Motor neuron (in vitro differentiated cells): ENCODE data around the gene SRRM2. TPM values are rescaled to one million over a fixed set of nuclear protein-coding genes. Genes with fewer than 3 reads are reported as not detected.

ENCODE experiments used
- ATAC-seq, 8 experiments: fragments of 200-7000 bp; cut with Tn5 transposase; replicated peaks in 6 of 8; 2 replicates each; pipeline ENCODE4 v1.8.0; 2021; ENCODE audit warnings: mild to moderate bottlenecking in 8 of 8, moderate library complexity in 8 of 8
- H3K27ac ChIP-seq, 2 donors: fragments of 250-450 bp; sonication (Bioruptor Pico); 2 replicates each; pipeline ENCODE4 v1.9.0; 2021; ENCODE audit warnings: antibody characterized with exemption in 2 of 2, mild to moderate bottlenecking in 2 of 2, moderate library complexity in 1 of 2
- H3K4me1 ChIP-seq, 2 donors: fragments of 250-450 bp; sonication (Bioruptor Pico); replicated peaks in 1 of 2; 2 replicates each; pipeline ENCODE4 v1.6.1; 2021; ENCODE audit warnings: antibody characterized with exemption in 2 of 2, mild to moderate bottlenecking in 2 of 2, moderate library complexity in 1 of 2
- H3K4me3 ChIP-seq, 5 donors: fragments of 250-450 bp; sonication (Bioruptor Pico); 2 replicates each; pipeline ENCODE4 v1.9.0; 2021; ENCODE audit warnings: antibody characterized with exemption in 5 of 5, mild to moderate bottlenecking in 5 of 5, moderate library complexity in 4 of 5
- WGBS, 10 experiments: fragments of 450-650 bp; shearing (Covaris generic); methylation state at CpG; one replicate each; pipeline ENCODE4 v1.0.0; 2022; 5-methylcytosine and 5-hydroxymethylcytosine counted together
- in situ Hi-C, 9 experiments: fragments of 400-800 bp; cut with MboI; loops; one replicate each; pipeline ENCODE4 v1.15.0; 2021; ENCODE audit warnings: low sequenced_read_pairs in 9 of 9, low pct_unique_long_range_greater_than_20kb in 2 of 9; ENCODE audit not compliant: unreplicated experiment in 9 of 9
- total RNA-seq, 8 experiments: library from RNA; unstranded; fragments of 300-600 nt; gene quantifications; 2 replicates each; pipeline versions ENCODE4 v1.2.3 to v1.2.4, GENCODE V29; 2022

SRRM2 gene
- total RNA-seq, 8 experiments from 2014 or later = 66.4 to 557 (median 130) TPM

DNA sequence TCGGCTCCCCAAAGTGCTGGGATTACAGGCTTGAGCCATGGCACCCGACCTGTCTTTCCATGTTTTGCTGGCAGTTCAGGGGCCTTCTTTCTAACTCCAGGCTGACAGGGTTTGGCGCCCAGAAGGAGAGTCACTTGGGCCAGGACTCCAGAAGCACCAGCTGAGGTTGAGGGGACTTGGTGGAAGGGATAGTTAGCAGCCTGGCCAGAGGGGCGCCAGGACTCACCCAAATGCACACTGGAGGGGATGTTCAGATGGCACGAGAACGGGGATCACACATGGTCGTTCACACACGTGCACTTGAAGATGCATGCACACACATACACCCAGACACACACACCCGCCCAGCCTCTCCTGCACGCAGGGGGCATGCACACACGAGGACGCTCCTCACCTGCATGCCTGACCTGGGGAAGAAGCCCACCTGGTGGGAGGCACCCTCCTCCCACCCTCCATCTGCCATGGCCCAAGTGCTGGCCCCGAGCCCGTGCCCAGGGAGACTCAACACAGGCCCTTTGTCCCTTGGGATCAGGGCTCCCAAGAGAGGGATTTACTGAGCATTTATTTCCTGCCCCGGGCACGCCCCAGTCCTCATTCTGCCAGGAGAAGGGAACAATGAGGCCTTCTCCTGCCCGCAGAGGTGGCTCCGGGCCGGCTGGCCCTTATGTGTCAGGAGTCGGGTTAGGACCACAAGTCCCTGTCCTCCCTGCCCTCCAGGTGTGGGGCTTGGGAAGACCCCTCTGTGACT lies 62.3 kb downstream of the SRRM2 start:
- no peak for ATAC-seq
- H3K4me1 ChIP-seq = no peaks in the 10 kb centered on the region
- no peak overlapping the region for H3K27ac ChIP-seq
- H3K4me3 ChIP-seq = no peak overlapping the region
- 33 to 100% (median 69%) methylated on average over 1 to 3 of the region's 20 CpGs; no CpG with 5 or more reads in 4 of the 10 experiments for WGBS, 10 experiments
- in situ Hi-C loops = no loop called here

DNA sequence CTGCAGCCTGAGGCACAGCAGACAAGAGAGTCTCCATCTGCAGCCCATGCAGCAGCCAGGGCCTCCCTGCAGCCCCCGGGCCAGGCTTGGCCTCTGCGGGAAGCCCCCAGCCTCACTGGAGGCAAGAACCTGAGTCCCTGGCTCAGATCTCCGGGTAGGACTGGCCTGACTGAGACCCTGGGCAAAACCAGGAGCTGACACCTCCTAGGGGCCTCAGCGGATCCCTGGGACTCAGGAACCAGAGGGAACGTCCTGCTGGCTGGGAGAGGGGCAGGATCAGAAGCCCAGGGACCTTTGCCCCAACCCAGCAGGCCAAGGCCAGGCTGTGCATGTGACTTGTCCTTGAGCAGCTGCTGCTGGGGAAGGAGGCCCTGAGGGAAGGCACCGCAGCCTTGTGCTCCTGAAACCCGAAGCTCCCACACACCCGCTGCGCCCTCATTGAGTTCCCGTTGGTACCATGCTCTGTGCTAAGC lies 62.9 kb downstream of the SRRM2 start:
- no peak overlapping the region for H3K27ac ChIP-seq
- H3K4me3 ChIP-seq = no peak overlapping the region
- WGBS, 10 experiments = 35 to 100% (median 63%) methylated on average over 1 to 5 of the region's 10 CpGs
- no peak for ATAC-seq
- H3K4me1 ChIP-seq = no peaks in the 10 kb centered on the region
- in situ Hi-C loops = no loop called here

DNA sequence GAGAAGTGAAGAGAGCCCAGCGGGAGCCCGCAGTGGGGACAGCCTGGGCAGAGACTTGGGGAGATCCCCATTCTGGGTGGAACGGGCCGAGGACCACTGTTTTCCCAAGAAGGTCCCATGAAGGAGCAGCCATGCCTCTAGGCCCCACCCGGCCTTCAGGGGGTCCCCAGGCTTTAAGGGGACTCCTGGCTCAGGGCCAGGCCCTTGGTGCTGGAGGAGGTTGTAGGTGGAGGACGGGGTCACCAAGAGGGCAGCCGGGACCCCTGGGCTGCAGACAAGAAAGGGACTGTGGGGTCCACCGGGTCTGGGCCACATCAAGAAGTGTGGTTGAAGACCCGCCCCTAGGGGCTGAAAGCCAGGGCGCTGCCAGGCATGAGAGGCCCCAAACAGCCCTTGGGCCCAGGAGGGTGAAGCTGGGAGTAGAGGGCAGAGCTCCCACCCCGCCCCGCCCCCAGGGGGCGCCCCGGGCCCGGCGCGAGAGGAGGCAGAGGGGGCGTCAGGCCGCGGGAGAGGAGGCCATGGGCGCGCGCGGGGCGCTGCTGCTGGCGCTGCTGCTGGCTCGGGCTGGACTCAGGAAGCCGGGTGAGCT lies 64.4 kb downstream of the SRRM2 start, which contains the start of gene PRSS21:
Gene PRSS21 (plus strand): TSS at position 487 of the 589 bp plus-strand sequence. CDS start 32 bp downstream, at position 519.
- Histone ChIP-seq H3K4me1 (no peaks in the 10 kb centered on the region), H3K27ac (no peak within 1 kb of the TSS), H3K4me3 (no peak within 1 kb of the TSS)
- 96 to 100% methylated on average over 1 to 5 of the region's 28 CpGs; no CpG with 5 or more reads in 8 of the 10 experiments for WGBS, 10 experiments
- ATAC-seq = peak in 2 of 8 experiments; percentile 4 to 30
- in situ Hi-C loops = no loop called here

DNA sequence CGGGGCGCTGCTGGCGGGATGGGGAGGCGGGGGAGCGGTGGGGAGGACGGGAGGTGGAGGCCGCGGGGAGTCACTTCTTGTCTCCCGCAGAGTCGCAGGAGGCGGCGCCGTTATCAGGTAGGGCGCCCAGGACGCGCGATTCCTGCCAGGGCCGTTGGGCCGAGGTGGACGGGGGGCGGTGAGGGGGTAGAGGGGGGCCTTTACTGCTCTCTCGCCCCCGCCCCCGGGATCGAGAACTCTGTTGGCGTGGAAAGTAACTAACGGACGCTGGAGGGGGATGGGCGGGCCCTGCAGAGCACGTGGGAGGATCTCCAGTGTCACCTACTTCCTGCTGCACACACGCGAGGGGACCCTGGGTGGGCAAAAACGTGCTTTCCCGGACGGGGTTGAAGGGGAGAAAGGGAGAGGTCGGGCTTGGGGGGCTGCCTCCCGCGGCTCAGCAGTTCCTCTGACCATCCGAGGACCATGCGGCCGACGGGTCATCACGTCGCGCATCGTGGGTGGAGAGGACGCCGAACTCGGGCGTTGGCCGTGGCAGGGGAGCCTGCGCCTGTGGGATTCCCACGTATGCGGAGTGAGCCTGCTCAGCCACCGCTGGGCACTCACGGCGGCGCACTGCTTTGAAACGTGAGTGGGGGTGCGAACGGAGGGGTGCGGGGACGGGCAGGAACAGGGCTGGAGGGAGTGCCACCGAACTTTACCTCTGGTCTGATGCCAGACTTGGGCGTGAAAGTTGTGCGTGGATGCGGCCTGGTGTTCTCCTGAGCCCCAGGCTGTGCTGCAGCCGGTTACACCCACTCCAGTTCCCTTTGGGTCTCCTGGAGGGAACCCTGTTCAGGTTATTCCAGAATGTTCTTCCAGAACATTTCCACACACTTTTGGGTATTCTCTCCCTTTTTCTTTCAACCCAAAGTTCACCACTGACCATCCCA lies 65.2 kb downstream of the SRRM2 start:
- 89 to 100% (median 97%) methylated on average over 1 to 10 of the region's 68 CpGs; no CpG with 5 or more reads in 6 of the 10 experiments for WGBS, 10 experiments
- ATAC-seq = no peak
- H3K4me3 ChIP-seq = no peak overlapping the region
- no peak overlapping the region for H3K27ac ChIP-seq
- no peaks in the 10 kb centered on the region for H3K4me1 ChIP-seq
- in situ Hi-C loops = no loop called here

DNA sequence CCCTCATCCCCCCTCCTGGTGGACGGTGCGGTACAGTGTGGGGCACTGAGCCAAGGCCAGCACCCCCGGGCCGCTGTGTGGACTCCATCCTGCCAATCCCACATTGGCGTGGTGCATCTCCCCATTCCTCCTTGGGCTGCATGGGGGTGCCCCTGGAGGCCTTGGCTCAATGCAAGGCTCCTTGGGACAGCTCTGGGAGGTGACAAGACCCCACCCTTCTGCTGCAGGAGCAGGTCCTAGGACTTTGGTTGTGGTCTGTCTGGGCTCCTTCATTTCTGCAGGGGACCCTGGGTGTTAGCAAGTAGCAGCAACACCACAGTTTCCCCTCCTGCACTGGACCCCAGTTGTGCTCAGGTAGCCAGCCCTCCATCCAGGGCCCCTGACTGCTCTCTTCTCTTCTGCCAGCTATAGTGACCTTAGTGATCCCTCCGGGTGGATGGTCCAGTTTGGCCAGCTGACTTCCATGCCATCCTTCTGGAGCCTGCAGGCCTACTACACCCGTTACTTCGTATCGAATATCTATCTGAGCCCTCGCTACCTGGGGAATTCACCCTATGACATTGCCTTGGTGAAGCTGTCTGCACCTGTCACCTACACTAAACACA lies 65.9 kb downstream of the SRRM2 start:
- no peak overlapping the region for H3K4me3 ChIP-seq
- H3K4me1 ChIP-seq = no peaks in the 10 kb centered on the region
- H3K27ac ChIP-seq = no peak overlapping the region
- in situ Hi-C loops = no loop called here
- ATAC-seq = no peak
- WGBS, 10 experiments = 45 to 83% (median 70%) methylated on average over 1 to 9 of the region's 10 CpGs; no CpG with 5 or more reads in 6 of the 10 experiments

DNA sequence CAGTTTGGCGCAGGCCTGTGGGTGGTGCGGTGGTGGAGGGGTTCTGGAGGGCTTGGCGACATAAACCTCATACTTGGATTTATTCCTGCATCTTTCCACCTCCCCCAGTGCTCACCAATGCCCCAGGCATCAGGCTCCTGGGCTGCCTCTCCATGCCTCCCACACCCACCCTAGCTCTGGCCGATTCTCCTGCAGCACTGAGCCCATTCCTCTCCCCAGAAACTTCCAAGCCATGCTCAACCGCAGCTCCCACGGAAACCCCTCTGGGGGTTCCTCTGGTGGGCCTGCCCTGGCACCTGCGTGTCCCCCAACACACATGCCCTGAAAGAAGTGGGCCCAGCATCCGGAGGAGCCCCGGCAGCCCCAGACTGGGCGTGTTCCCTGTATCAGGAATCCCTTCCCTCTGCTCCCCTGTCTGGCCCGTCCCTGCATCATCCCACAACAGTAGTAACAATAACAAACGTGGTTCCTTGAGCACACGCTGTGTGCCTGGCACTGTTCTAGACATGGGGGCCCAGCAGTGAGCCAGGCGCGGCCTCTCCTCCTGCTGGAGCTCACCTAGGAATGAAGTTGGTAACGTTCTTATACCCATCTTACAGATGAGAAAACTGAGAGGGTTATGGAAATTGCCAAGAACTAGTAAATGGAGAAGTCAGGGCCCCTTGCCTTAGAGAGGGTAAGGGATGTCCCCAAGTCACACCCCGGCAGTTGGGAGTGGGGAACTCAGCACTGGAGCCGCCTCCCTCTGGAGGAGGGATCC lies 66.9 kb downstream of the SRRM2 start:
- no peak for ATAC-seq
- H3K4me1 ChIP-seq = no peaks in the 10 kb centered on the region
- 27 to 90% (median 79%) methylated on average over 2 to 10 of the region's 18 CpGs; no CpG with 5 or more reads in 3 of the 10 experiments for WGBS, 10 experiments
- in situ Hi-C loops = no loop called here
- H3K27ac ChIP-seq = no peak overlapping the region
- no peak overlapping the region for H3K4me3 ChIP-seq

DNA sequence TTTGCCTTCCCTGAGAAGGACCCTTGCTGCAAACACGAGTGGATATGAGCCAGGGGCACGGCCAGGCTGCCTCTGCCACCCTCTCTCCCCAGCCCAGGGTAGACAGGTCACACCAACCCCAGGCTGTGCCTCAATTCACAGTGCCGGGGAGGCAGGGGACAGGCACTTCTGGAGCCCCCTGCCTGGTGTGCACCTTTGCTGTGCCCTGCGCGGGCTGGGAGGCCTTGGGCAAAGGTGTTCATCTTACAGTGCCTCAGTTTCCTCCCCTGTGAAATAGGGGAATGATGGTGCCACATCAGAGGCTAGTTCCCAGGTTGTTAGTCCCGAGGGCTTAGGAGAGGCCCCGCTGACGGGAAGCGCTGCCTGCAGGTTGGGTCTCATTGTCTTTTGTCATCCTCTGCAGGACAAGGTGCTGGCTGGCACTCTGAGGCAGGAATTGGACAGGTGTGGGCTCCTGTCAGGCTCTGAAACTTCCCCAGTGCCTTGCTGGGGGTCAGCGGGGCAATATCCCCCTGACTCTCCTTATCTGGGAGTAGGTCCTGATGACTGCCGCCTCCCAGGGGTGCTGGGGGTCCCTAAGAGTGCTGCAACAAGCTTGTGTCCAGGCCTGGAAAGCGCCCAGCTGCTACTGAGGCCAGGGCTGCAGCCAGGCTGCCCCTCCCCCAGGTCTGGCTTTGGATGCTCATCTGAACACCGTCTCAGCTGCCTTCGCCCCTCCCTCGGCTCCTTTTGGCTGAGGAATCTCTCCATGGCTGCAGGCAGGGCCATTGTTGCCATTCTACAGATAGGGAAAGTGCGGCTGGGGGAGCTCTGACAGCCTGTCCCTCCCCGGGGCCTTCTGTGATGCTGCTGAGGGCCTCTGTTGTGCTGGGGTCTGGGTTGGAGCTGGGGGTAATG lies 67.7 kb downstream of the SRRM2 start:
- Histone ChIP-seq H3K27ac (no peak overlapping the region), H3K4me1 (no peaks in the 10 kb centered on the region), H3K4me3 (no peak overlapping the region)
- WGBS, 10 experiments = 36 to 56% (median 50%) methylated on average over 2 to 7 of the region's 17 CpGs; no CpG with 5 or more reads in 6 of the 10 experiments
- in situ Hi-C loops = no loop called here
- ATAC-seq = no peak

Other genes starting within 250 kb of the SRRM2 start
- 10 to 100 TPM; 24.7 to 75.3 (median 47.4) TPM for gene ATP6V0C, start 238.7 kb upstream of the SRRM2 start, total RNA-seq
- gene AMDHD2, start 232.3 kb upstream of the SRRM2 start, total RNA-seq = 10 to 100 TPM in 6 of 8 experiments, 1 to 10 TPM in 2; 5.6 to 41.7 (median 14.4) TPM
- 1 to 10 TPM in 7 of 8 experiments, under 1 TPM in 1; 0.76 to 6.4 (median 2.5) TPM for gene CEMP1, start 221.2 kb upstream of the SRRM2 start, total RNA-seq
- gene PDPK1, start 214.6 kb upstream of the SRRM2 start, total RNA-seq = 10 to 100 TPM; 17.0 to 31.6 (median 26.2) TPM
- 10 to 100 TPM; 17.6 to 30.0 (median 26.2) TPM for gene KCTD5, start 70.1 kb upstream of the SRRM2 start, total RNA-seq
- gene PRSS27, start 32.4 kb upstream of the SRRM2 start, total RNA-seq = 1 to 10 TPM; 1.1 to 7.5 (median 4.2) TPM
- 100 to 1,000 TPM; 244 to 395 (median 281) TPM for gene ELOB, start 24.6 kb downstream of the SRRM2 start, total RNA-seq
- gene PRSS33, start 34.9 kb downstream of the SRRM2 start, total RNA-seq = under 1 TPM in 4 of 8 experiments, not detected in 4; 0.22 to 0.51 (median 0.33) TPM
- not detected for gene PRSS41, start 45.8 kb downstream of the SRRM2 start, total RNA-seq
- gene PRSS21, start 64.6 kb downstream of the SRRM2 start, total RNA-seq = 1 to 10 TPM in 2 of 8 experiments, not detected in 6; 1.5 to 1.8 TPM
- 1 to 10 TPM in 3 of 8 experiments, under 1 TPM in 1, not detected in 4; 0.54 to 1.4 (median 1.2) TPM for gene ZG16B, start 77.7 kb downstream of the SRRM2 start, total RNA-seq
- gene PRSS22, start 105.5 kb downstream of the SRRM2 start, total RNA-seq = 1 to 10 TPM in 1 of 8 experiments, under 1 TPM in 1, not detected in 6; 0.81 to 1.0 TPM
- gene FLYWCH2, start 130.6 kb downstream of the SRRM2 start, total RNA-seq = 100 to 1,000 TPM in 1 of 8 experiments, 10 to 100 TPM in 7; 41.6 to 136 (median 49.4) TPM
- 10 to 100 TPM; 15.0 to 55.9 (median 23.0) TPM for gene FLYWCH1, start 159.3 kb downstream of the SRRM2 start, total RNA-seq
- 1 to 10 TPM in 5 of 8 experiments, under 1 TPM in 3; 0.36 to 5.3 (median 1.6) TPM for gene KREMEN2, start 211.6 kb downstream of the SRRM2 start, total RNA-seq
- gene PAQR4, start 216.7 kb downstream of the SRRM2 start, total RNA-seq = 10 to 100 TPM in 7 of 8 experiments, 1 to 10 TPM in 1; 1.6 to 36.4 (median 16.8) TPM
- 10 to 100 TPM in 3 of 8 experiments, 1 to 10 TPM in 4, under 1 TPM in 1; 0.36 to 48.7 (median 3.6) TPM for gene PKMYT1, start 227.8 kb downstream of the SRRM2 start, total RNA-seq